Measurements from ENCODE around the gene CD2BP2. TPM values are rescaled to one million over a fixed set of nuclear protein-coding genes. Genes with fewer than 3 reads are reported as not detected.
A peak's percentile ranks its signal among the peaks of the same experiment; 100 is the strongest.

CD2BP2 gene
- total RNA-seq, 1 donor from 2014 or later, result 15.1 TPM

- TF ChIP-seq CTCF (IDR thresholded peaks at IDR 0.05), result no peak
- Histone ChIP-seq H3K4me1 (peaks cover 8 to 9% of the 10 kb centered on the region in 2 donors), H3K27me3 (no peaks in the 10 kb centered on the region), H3K4me3 (no peak overlapping the region), H3K9me3 (no peaks in the 10 kb centered on the region), H3K36me3 (no peaks in the 10 kb centered on the region), H3K27ac (no peak overlapping the region)
- intact Hi-C loops (cut with DNase I), result no loop called here
- DNase-seq (ENCODE audit: low spot score in 2 of 2), result no peak
These were observed 25.7 kb upstream of the CD2BP2 start for GRCh38 chr16:30380803-30381208.

- H3K4me1 ChIP-seq, result peaks cover 8 to 9% of the 10 kb centered on the region in 2 donors
- H3K27me3 ChIP-seq, result no peaks in the 10 kb centered on the region
- intact Hi-C loops (cut with DNase I), result no loop called here
- H3K36me3 ChIP-seq, result no peaks in the 10 kb centered on the region
- no peak overlapping the region for H3K27ac ChIP-seq
- H3K9me3 ChIP-seq, result no peaks in the 10 kb centered on the region
- no peak overlapping the region for H3K4me3 ChIP-seq
- no peak for DNase-seq (ENCODE audit: low spot score in 2 of 2)
- no peak for TF ChIP-seq CTCF (IDR thresholded peaks at IDR 0.05)
These were observed 25.1 kb upstream of the CD2BP2 start for GRCh38 chr16:30380072-30380802.

- TF ChIP-seq CTCF (IDR thresholded peaks at IDR 0.05), result no peak
- no peaks in the 10 kb centered on the region for H3K9me3 ChIP-seq
- peak overlapping the region; percentile 99 to 100 for H3K27ac ChIP-seq
- DNase-seq (ENCODE audit: low spot score in 2 of 2), result no peak
- peaks cover 8 to 9% of the 10 kb centered on the region in 2 donors for H3K4me1 ChIP-seq
- peak overlapping the region; percentile 67 to 88 for H3K4me3 ChIP-seq
- no peaks in the 10 kb centered on the region for H3K36me3 ChIP-seq
- H3K27me3 ChIP-seq, result no peaks in the 10 kb centered on the region
- intact Hi-C loops (cut with DNase I), result loop anchor here (2.0 to 10.0 kb wide), 5 partner anchors 44 to 564 kb away; partner anchors contain the start of genes KCTD13, PAGR1, PRRT2 and TBX6
These were observed 24.2 kb upstream of the CD2BP2 start for GRCh38 chr16:30379158-30379783.

- H3K4me1 ChIP-seq, result peaks cover 8 to 9% of the 10 kb centered on the region in 2 donors
- peak; percentile 96 to 100 for DNase-seq (ENCODE audit: low spot score in 2 of 2)
- peak overlapping the region; percentile 67 to 88 for H3K4me3 ChIP-seq
- peak in 2 of 3 experiments; percentile 6 to 28 for TF ChIP-seq CTCF (IDR thresholded peaks at IDR 0.05)
- H3K27ac ChIP-seq, result peak overlapping the region; percentile 99 to 100
- H3K9me3 ChIP-seq, result no peaks in the 10 kb centered on the region
- H3K36me3 ChIP-seq, result no peaks in the 10 kb centered on the region
- intact Hi-C loops (cut with DNase I), result loop anchor here (1.0 to 10.0 kb wide), 10 partner anchors 8 to 564 kb away; partner anchors contain the start of genes ALDOA, CD2BP2, KCTD13 and PAGR1
- H3K27me3 ChIP-seq, result no peaks in the 10 kb centered on the region
These were observed 23.4 kb upstream of the CD2BP2 start for GRCh38 chr16:30378236-30379157.

- no peaks in the 10 kb centered on the region for H3K36me3 ChIP-seq
- H3K9me3 ChIP-seq, result no peaks in the 10 kb centered on the region
- no peak for TF ChIP-seq CTCF (IDR thresholded peaks at IDR 0.05)
- intact Hi-C loops (cut with DNase I), result loop anchor here (1.0 to 10.0 kb wide), 10 partner anchors 8 to 563 kb away; partner anchors contain the start of genes ALDOA, CD2BP2, KCTD13 and PAGR1
- no peaks in the 10 kb centered on the region for H3K27me3 ChIP-seq
- peak overlapping the region; percentile 99 to 100 for H3K27ac ChIP-seq
- DNase-seq (ENCODE audit: low spot score in 2 of 2), result peak; percentile 80 to 97
- peaks cover 8 to 9% of the 10 kb centered on the region in 2 donors for H3K4me1 ChIP-seq
- H3K4me3 ChIP-seq, result peak overlapping the region; percentile 67 to 88
These were observed 22.7 kb upstream of the CD2BP2 start for GRCh38 chr16:30377812-30378235.

Measured in ascending aorta (tissue), 2 donors.